HG03025 (cell line): ENCODE data around the gene CHAD.
A peak's percentile ranks its signal among the peaks of the same experiment; 100 is the strongest.

Source experiments
- ATAC-seq: cut with Tn5 transposase; IDR thresholded peaks from one replicate; pipeline ENCODE4 v1.9.1; 2021; ENCODE audit warnings: mild to moderate bottlenecking, moderate library complexity; ENCODE audit not compliant: unreplicated experiment, low FRiP score

Gene CHAD

DNA sequence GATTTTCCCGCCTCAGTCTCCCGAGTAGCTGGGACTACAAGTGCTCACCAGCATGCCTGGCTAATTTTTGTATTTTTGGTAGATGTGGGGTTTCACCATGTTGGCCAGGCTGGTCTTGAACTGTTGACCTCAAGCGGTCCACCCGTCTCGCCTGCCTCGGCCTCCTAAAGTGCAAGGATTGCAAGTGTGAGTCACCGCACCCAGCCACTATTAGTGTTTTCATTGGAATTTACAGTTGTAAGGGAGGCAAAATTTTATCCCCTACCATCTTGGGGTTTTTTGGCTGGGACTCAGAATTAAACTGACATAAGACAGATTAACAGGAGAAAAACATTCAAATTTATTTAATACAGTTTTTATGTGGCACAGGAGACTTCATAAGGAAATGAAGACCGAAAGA lies 27.2 kb upstream of the CHAD start:
- no peak for ATAC-seq

DNA sequence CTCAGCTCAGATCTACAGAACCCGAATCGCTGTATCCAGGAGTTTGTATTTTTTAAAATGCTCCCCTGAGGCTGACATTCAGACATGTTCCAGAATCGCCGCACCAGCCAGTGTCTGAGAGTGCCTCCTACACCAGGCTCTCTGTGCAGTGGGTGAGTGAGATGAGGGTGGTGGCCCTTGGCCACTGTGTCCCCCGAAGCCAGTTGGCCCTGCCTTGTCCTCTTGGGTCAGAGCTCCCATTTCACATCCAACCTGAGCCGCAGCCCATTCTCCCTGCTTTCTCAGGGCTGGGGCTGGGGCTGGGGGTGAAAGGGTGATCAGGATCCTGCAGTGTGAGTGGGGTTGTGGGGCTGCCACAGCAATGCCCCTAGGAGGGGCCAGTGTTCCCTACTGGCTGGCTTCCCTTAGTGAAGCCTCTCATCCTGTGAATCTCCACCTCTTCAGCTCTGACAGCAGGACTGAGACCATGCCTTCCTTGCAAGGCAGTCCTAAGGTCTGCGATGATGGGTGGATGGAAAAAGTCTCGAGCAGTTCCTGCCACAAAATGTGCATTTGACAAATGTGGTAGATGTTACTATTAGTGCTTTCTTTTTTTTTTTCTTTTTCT lies 26.6 kb upstream of the CHAD start:
- no peak for ATAC-seq

DNA sequence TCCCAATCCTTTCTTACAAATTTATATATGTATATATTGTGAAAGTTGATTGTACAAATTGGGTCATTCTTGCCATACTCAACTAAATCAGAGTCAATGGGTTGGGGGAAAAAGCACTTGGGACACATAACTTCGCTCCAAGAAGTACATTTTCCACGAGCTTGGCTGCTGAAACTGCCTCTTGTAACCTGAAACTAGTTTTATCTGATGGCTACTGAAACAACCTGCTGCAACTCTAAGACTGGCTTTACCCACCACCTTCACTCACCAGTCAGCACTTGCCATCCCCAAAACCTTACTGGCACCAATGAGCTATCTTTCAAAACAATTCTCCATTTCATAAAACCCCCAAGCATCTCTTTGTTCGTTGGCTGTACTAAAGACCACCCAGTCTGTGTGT lies 25.1 kb upstream of the CHAD start:
- no peak for ATAC-seq

DNA sequence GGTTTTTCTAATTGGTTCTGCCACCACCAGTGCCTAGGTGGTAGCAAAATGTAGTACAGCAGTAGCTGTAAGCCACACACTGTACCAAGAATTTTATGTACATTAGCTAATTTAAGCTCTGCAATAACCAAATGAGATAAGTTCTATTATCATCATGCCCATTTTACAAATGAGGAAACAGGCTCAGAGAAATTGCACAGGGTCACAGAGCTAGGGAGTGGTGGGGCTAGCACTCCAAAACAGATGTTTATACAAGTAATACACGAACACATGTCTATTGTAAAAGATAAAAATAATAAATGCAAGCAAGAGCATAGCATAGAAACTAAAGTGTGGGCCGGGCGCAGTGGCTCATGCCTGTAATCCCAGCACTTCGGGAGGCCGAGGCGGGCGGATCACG lies 23.5 kb upstream of the CHAD start:
- no peak for ATAC-seq

DNA sequence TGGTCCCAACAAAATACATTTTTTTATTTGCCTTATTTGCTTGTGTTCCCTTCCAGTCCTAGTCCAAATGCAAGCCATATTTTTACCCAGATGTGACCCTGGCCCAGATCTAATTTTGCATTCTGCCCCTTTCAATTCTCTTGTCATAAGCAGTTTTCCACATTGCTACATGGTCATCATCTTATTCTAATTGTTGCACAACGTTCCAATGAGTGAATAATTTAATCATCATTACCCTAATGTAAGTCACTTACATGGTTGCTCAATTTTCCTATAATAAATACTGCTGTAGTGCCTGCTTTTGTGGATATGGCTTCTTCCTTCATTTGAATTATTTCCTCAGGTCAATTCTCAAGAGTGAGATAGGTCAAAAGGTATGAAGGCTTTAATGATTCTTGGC lies 22.8 kb upstream of the CHAD start:
- no peak for ATAC-seq

DNA sequence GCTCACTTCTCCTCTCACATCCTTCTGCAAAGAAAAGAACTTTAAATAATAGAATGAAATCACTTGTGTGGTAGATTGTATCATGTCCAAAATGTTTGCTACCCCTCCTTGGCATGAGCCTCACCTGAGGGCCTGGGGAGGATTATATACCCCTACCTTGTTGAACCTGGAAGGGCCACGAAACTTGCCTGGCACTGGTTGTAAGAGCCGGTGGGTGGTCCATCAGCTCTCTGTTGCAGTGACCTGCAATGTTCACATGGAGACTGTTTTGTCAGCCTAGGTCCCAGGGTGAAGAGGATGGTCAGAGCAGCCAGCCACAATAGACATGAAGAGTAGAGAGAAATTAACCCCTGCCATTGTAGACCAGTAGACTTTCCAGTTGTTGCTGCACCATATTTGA lies 20.2 kb upstream of the CHAD start:
- ATAC-seq = no peak

DNA sequence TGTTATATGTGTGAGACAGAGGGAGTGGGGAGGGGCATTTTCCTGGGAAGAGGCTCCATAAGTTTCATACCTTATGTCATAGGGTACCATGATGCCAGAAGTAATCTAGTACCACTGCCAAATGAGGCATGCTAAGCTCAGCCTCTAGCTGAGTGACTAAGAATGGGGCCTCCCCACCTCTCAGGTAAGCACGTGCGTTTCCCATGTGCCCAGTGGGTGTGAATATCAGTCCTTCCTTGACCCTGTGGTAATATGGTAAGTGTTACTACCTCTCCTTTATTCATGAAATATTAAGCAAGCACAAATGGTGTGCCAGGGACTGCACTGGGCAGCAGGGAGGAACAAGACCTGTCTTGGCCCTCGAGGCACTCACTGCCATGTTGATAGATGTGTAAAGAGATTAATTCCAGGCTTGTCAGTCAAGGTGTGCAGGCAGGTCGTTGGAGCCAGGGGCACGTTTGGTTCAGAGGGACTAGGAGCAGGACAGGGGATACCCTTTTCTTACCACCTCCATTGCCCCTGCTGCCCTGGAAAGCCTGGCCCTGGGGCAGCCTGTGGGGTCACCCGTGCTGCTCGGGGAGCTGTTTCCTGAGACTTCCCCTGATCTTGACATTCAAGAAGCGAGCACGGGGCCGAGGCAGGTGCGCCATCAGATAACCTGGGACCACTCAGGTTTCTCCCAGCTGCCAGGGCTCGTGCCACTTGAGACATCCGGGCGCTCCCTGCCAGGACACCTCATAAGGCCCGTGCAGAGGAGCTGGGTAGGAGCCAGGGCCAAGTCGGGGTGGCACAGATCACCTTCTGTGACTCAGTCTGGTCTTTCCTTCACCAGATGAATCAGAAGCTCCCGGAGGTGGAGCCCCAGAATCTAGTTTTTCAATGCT lies 18.8 kb upstream of the CHAD start:
- ATAC-seq = no peak

DNA sequence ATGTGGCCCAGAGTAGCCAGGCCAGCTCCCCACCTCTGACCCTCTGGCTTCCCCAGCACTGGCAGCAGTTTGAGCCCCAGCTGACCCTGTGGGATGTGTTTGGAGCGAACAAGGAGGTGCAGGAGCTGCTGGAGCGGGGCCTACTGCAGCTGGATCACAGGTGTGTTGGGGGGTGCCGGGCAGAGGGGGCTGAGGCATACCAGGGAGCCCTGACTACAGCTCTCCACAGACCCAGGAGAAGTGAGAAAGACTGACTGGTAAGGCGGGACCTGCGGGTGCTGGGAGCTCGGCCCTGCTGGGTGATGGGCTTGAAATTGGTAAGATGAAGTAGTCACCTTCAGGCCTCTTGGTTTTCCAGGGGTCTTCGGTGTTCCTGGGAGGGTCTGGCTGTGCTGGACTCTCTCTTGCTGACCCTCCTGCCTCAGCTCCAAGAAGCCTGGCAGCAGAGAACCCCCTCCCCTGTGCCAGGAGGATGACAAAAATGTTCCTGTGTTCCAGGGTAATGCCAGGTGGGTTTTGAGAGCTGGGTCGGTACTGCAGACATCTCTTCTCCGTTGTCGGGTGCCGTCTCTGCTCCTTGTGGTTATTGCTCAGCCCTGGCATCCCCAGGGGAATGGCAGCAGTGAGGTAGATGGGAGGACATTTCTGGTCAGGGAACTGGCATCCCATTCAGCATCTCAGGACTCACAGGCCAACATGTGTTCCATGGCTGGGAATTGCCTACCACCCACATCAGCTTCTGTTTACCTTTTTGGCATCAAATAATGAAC lies 15.9 kb upstream of the CHAD start:
- ATAC-seq = no peak

DNA sequence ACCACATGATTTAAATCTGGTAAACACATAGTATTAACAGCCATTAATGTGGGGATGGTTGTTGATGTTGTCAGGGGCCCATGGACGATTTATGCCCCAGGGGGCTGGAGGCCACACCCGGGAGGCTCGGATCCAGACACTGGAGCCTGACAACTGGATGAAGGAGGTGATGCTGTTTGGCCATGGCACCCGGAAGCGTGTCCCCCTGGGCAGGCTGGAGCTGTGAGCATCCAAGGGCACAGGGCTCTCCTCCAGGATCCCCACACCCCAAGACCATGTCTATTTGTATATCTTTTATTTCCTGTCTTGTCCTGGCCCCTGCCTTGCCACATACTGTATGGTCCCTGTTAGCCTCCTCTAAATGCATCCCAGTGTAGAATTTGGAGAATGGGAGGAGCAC lies 14.6 kb upstream of the CHAD start:
- no peak for ATAC-seq

DNA sequence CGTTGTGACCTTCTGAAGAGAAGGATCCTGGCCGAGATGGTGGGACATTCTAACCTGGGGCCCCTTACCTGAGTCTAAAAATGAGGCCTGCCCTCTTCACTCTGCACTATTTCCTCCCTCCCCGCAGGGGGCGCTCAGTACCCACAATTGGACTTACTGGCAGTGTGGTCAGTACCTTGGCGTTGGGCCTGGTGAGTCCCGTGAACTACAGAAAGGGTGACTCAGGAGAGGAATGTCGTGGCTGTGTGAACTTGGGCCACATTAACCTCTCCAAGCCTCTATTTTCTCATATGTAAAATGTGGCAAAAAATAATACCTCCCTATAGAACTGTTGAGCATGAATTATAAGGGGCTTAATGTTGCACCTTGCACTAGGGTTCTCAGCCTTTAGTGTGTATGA lies 13.8 kb upstream of the CHAD start:
- ATAC-seq = peak; percentile 47

DNA sequence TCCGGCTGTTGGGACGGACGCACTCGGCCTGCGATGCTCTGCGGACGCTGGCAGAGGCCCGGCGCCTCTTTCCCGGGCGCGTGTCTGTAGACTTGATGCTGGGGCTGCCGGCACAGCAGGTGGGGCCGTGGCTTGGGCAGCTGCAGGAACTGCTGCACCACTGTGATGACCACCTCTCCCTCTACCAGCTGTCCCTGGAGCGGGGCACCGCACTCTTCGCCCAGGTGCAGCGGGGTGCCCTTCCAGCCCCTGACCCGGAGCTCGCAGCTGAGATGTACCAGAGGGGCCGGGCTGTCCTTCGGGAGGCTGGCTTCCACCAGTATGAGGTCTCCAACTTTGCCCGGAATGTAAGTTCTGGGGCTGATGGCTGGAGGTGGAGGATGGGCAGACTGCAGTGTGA lies 13.4 kb upstream of the CHAD start:
- ATAC-seq = no peak

DNA sequence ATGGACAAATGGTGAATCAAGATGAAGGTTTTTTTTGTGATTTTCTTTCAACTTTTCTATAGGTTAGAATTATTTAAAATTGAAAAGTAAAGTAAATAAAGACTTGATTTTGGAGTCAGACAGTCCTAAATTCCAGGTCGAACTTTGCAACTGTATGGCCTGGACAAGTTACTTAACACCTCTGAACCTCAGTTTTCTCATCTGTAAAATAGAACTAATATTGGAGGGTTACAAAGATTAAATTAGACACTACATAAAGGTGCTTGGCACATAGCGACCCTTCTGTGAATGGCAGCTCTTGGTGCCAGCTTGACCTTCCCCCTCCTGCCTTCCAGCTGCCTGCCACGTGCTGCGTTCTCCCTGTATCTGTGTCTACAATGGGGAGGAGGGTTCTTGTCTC lies 13.0 kb upstream of the CHAD start:
- no peak for ATAC-seq

DNA sequence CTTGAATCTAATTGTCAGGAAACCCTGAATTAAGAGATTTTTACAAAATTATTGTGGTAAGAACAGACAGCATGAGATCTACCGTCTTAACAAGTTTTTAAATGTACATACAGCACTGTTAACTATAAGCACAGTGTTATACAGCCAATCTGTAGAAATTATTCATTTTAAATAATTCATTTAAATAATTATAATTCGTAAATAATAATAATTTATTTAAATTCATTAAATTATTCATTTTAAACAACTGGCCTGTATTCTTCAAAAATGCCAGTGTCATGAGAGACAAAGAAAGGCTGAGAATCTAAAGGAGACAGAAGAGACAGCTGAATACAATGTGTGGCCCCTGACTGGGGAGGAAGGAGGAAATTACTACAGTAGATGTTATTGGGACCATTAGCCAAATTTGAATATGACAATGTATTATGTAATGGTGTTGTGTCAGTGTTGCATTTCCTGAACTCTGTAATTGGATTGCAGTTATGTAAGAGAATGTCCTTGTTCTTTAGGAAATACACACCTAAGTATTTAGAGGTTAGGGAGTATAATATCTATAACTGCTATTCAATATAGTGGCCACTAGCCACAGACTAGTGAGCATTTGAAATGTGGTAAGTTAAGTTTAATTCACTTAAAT lies 12.3 kb upstream of the CHAD start:
- no peak for ATAC-seq

DNA sequence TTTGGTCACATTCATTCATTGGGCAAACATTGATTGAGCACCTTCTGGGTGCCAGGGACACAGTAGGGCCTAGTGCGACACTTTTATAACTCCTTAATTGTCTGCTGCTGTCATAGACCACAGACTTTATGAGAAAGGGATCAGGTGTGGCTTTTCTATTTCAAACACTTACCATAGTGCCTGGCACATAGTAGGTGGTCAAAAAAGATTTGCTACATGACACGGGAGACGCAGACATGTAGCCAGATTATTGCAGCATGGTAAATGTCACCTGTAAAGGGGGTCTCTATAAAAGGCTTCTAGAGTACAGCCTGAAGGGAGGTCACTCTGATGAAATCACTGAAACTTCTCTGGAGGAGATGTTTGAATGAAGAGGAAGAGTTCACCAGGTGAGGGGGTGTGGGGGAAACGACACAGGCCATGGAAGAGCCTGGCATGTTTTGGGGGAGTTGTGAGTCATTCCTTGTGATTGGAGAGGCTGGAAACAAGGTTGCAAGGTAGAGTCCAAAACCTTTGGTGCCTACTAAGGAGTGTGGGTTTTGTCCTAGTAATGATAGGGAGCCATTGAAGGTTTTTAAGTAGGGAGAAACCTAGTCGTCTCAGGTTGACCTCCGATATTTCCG lies 11.6 kb upstream of the CHAD start:
- ATAC-seq = no peak

DNA sequence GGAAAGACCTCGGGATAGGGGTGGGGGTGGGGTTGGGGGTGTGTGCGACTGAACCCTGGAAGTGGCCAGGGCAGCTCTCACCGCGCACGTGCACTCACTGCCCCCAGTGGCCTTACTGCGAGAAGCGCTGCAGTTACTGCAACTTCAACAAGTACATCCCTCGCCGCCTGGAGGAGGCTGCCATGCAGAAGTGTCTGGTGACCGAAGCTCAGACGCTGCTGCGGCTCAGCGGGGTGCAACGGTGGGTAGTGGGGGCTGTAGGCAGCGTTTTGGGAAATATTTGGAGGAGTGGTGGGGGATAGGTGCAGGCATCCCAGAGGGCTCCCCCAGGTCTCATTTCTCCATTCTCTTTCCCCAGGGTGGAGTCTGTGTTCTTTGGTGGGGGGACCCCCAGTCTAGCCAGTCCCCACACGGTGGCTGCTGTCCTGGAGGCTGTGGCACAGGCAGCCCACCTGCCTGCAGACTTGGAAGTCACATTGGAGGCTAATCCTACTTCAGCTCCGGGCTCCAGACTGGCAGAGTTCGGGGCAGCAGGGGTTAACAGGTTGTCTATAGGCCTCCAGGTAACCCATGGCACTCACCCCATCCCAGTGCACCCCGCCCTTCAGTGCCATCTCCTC lies 11.0 kb upstream of the CHAD start:
- ATAC-seq = no peak

DNA sequence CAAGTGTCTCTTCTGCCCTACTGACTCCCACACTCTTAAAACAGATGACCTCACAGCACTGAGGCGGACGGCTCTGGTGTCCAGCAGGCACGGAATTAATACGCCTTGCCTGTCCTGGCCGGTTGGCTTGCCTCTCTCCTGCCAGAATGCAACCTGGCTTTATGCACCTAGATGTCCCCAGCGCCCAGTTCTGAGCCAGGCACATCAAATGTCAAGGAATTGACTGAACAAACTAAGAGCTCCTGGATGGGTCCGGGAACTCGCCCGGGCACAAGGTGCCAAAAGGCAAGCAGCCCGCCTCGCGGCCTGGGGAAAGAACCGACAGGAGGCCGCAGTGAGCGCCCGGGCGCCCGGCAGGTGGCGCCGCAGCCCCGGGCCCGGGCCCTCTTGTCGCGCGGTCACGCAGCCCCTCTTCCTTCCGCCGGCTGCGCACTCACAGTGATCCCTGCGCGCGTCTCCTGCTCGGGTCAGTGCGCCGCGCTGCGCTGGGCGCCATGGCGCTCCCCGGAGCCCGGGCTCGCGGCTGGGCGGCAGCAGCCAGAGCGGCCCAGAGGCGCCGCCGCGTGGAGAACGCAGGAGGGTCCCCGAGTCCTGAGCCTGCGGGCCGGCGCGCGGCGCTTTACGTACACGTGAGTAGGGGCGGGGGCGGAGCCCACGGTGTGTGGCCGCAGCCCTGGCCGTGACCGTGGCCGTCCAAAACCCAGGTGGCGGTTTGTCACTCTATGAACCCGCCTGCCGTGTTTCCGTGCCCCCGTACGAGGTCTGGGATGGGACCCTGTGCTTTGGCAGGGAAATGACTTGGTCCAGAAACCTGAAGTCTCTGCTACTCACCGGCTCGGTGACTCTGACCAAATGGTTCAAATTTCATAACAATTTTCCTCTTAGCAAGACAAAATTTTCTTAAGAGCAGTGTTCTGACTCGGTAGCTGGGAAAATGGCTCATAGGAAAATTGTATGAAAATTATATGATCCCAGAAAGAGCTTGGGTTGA lies 10.0 kb upstream of the CHAD start, which contains the start of gene RSAD1:
RSAD1 (plus strand) TSS at position 470 of the 991 bp plus-strand sequence; CDS start at position 495, 25 bp downstream.
- ATAC-seq = peak; percentile 66

DNA sequence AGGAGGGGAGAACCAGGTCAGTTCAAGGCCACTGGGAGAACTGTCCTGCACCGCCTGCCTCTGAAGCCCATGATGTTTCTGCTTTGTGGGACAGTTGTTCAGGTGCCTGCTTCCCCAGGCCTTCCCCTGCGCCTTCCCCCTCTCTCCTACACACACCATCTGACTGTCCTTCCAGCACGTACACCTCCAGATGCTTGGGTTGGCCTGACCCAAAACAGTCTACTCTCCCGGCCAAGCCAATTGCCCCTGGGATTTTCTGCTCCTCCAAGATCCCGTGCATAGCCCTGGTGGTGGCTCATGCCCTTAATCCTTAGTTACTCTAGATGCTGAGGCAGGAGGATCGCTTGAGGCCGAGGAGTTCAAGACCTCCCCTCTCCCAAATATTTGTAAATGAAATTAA lies 9.3 kb upstream of the CHAD start:
- ATAC-seq = no peak

DNA sequence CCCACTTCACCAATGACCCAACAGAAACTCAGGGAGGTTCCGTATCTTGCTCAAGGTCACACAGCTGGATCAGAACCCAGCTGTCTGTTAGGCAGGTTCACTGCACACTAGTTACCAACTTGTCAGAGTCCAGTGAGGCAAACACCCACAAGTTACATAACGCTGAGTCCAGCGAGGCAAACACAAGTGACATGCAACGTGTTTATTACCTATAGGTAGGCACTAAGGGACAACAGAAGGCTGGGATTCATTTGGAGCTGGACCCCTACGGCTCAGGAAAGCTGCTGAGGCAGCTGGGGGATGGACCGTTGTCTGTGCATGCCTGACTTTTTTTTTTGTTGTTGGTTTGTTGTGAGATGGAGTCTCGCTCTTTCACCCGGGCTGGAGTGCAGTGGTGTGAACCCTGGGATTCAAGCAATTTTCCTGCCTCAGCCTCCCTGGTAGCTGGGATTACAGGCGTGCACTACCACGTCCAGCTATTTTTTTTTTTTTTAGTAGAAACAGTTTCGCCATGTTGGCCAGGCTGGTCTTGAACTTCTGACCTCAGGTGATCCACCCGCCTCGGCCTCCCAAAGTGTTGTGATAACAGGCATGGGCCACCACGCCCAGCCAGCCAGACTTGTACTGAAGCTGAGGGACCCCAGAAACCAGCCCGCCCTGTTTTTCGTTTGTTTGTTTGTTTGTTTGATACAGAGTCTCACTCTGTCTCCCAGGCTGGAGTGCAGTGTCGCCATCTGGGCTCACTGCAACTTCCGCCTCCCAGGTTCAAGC lies 8.1 kb upstream of the CHAD start:
- no peak for ATAC-seq
